GM21515 (cell line): ENCODE measurements around the gene AP2S1.
"Not testable (repeated sequence)": the region's sequence is repeated elsewhere in the genome, so short reads cannot be mapped to it uniquely, and the experiment has no call there.

ENCODE experiments used
- ATAC-seq: cut with Tn5 transposase; IDR thresholded peaks from one replicate; pipeline ENCODE4 v1.9.1; 2021; ENCODE audit not compliant: unreplicated experiment

The AP2S1 gene

DNA sequence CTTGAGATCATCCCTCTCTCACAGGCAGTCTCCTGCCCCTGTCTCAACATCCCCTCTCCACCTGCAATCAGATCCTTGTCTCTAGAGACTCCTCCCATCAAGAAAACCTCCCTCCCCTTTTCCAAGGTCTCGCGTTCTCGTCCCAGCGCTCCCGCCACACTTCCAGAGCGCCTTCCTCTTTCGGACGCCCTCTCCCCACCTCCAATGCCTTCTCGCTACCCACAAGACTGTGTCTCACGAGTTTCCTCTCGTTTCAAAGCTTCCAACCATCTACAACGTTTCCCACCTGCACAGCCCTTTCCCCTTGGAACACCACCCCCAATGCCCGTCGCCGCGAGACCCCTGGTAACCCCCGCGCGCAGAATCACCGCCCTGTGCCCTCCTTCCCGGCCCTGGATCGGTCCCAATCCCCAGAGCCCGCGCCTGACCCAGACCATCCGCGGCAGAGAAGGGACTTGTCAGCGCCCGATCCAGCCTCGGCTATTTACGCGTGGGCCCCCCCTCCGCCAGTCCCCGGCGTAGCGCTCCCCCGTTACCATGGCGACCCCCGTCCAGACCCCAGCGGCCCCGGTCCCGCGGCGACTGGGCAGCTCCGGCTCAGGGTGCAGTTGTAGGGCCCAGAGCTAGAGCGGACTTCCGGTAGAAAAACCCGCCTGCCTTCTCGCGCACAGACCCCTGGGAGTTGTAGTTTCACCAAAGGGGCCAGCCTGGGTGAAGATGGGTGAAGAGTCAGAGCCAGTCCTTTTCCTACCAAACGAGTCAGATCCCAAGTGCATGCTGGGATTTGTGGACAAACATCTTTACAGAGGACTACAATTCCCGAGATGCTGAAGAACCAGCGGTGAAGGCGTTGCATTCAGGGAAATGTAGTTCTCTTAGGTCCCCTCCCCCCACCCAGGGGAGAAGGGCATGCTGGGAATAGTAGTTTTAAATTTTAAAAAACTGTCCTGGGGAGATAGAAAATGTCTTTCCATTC, at the start of gene AP2S1:
TSS of gene AP2S1 (minus strand) at position 619 of the 976 bp plus-strand sequence. CDS start at position 539, 80 bp downstream.
- peak; percentile 87 for ATAC-seq

- no peak for ATAC-seq
Measured at GRCh38 chr19:46900341-46900740, 49.7 kb upstream of the AP2S1 start.

DNA sequence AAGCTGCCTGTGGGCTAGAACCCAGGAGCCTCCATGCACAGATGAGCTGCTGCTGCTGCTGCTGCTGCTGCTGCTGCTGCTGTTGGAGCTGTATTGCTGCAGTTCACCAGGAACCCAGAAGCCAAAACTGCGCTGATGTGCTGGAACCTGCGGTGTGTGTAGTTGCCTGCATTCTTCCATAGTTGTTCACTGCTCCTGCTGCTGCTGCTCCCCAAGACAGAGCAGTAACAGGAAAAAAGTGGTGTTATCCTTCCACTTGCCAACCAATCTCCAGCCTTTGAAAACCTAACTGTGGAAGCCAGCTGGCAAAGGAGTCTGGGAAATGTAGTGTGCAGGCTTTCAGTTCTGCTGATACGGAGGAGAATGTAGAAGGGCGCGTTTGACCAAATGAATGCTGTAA, 48.1 kb upstream of the AP2S1 start:
- ATAC-seq: no peak

DNA sequence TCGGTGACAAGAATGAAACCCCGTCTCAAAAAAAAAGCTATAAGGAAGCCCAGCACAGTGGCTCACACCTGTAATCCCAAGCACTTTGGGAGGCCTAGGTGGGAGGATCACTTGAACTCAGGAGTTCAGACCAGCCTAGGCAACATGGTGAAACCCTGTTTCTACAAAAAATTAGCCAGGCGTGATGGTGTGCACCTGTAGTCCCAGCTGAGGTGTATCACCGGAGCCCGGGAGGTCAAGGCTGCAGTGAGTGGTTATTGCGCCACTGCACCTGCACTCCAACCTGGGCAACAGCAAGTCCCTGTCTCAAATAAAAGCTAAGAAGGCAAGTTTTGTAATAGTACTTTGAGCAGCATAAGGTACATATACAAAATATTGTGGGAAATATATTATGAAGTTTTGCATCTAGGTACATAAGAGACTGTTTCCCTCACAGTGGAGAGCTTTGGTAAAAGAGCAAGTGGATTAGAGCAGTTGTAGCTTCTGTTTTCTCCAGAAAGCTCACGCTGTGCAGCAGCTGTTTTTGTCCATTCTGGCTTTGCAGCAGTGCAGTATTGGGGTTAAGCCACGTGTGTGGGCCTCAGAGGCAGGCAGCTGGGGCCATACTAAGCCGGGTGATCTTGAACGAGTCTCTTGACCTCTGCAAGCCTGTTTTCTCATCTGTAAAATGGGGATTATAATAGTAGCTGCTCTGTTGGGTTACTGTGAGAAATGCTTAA, 45.6 kb upstream of the AP2S1 start:
- no peak for ATAC-seq

GRCh38 chr19:46892252-46893179, 41.9 kb upstream of the AP2S1 start:
- ATAC-seq: no peak

GRCh38 chr19:46890423-46891170, 40.0 kb upstream of the AP2S1 start:
- no peak for ATAC-seq

GRCh38 chr19:46887240-46887782, 36.7 kb upstream of the AP2S1 start:
- no peak for ATAC-seq

- ATAC-seq: no peak
Measured at GRCh38 chr19:46886546-46887239, 36.0 kb upstream of the AP2S1 start.

DNA sequence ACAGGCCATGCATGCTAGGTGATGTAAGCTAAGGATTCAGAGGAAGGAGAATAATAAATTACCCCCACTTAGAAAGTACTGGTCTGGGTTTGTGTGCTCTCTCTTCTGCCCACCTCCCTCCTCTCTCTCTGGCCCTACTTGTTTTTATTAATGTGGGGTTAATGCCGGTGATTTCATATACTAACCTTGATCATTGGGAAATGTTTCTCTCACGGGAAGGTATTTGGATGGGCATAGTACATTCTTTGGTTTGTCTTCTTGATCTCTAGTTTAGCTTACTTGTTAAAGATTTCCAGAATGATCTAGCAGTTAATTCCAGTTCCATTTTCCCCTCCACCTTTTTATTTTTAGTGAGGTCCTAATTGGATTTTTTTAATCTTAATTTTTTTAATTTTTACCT, 34.8 kb upstream of the AP2S1 start:
- ATAC-seq: no peak

GRCh38 chr19:46882751-46883150, 32.1 kb upstream of the AP2S1 start:
- not testable (repeated sequence) for ATAC-seq

GRCh38 chr19:46882034-46882433, 31.4 kb upstream of the AP2S1 start:
- ATAC-seq: no peak

DNA sequence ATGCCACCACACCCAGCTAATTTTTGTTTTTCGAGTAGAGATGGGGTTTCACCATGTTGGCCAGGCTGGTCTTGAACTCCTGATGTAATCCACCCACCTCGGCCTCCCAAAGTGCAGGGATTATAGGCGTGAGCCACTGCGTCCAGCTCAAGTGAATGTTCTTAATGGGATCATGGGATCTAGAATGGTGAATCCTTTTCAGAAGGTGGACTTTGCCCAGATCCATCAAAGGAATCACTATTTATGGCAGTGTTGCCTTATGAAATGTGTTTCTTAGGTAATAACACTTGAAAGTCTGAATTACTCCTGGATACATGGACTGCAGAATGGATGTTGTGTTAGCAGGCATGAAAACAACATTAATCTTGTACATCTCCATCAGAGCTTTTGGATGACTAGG, 30.4 kb upstream of the AP2S1 start:
- ATAC-seq: no peak

DNA sequence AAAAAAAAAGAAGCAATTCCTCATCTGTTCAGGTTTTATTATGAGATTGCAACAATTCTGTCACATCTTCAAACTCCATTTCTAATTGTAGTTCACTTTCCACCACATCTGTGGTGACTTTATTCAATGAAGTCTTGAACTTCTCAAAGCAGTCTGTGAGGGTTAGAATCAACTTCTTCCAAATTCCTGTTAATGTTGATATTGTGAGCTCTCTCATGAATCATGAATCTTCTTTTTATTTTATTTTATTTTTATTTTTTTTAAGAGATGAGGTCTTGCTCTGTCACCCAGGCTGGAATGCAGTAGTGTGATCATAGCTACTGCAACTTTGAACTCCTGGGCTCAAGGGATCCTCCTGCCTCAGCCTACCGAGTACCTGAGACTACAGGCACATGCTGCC, 29.8 kb upstream of the AP2S1 start:
- ATAC-seq: no peak

GRCh38 chr19:46878613-46879375, 28.1 kb upstream of the AP2S1 start:
- no peak for ATAC-seq

- ATAC-seq: no peak
Measured at GRCh38 chr19:46875657-46876056, 25.0 kb upstream of the AP2S1 start.

DNA sequence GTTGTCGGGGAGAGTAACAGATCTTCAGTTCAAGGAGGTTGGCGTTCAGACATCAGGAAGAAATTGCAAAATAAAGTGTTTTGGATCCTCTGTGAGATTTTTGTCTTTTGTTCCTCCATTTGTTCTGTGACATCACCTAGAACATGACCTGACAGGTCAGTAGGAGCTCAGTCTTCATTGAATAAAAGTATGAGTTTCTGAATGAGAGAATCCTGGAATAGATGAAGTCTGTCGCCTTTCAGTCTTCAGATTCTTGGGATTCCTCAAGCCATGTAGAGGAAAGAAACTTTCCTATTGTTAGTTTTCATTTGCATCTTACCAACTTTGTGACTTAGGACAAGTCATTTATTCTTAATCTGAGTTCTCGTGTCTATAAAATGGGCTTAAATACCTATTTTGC, 24.6 kb upstream of the AP2S1 start:
- no peak for ATAC-seq

GRCh38 chr19:46872967-46873366, 22.3 kb upstream of the AP2S1 start:
- ATAC-seq: no peak

GRCh38 chr19:46871173-46871572, 20.5 kb upstream of the AP2S1 start:
- ATAC-seq: not testable (repeated sequence)
